HG03354 (cell line): ENCODE measurements around the gene GON7.
"Not testable (repeated sequence)": the region's sequence is repeated elsewhere in the genome, so short reads cannot be mapped to it uniquely, and the experiment has no call there.

Experiments used
- ATAC-seq: cut with Tn5 transposase; IDR thresholded peaks from one replicate; pipeline ENCODE4 v1.9.1; 2021; ENCODE audit warnings: mild to moderate bottlenecking; ENCODE audit not compliant: unreplicated experiment, poor library complexity, severe bottlenecking

GON7 gene

GRCh38 chr14:93206793-93207467 lies at the start of gene GON7, which contains the start of gene UBR7:
TSS of gene GON7 (minus strand) at chr14:93207065. CDS start at chr14:93207037, 28 bp downstream.
TSS of gene UBR7 (plus strand) at chr14:93207256. CDS start at chr14:93207292, 36 bp downstream.
- ATAC-seq, result peak; percentile 89

GRCh38 chr14:93249128-93249831 lies 42.4 kb upstream of the GON7 start:
- no peak for ATAC-seq

GRCh38 chr14:93246534-93246933 lies 39.7 kb upstream of the GON7 start:
- ATAC-seq, result no peak

- ATAC-seq, result no peak
Observed at GRCh38 chr14:93245764-93246420, 39.0 kb upstream of the GON7 start.

GRCh38 chr14:93240678-93241000 lies 33.8 kb upstream of the GON7 start:
- no peak for ATAC-seq

- ATAC-seq, result no peak
Observed at GRCh38 chr14:93239869-93240677, 33.2 kb upstream of the GON7 start.

GRCh38 chr14:93234798-93235197 lies 27.9 kb upstream of the GON7 start:
- no peak for ATAC-seq

GRCh38 chr14:93233078-93233477 lies 26.2 kb upstream of the GON7 start:
- not testable (repeated sequence) for ATAC-seq

GRCh38 chr14:93232159-93232558 lies 25.3 kb upstream of the GON7 start:
- no peak for ATAC-seq

GRCh38 chr14:93231129-93231979 lies 24.5 kb upstream of the GON7 start:
- no peak for ATAC-seq

GRCh38 chr14:93230539-93230938 lies 23.7 kb upstream of the GON7 start:
- ATAC-seq, result no peak

- ATAC-seq, result no peak
Observed at GRCh38 chr14:93228550-93228949, 21.7 kb upstream of the GON7 start.

GRCh38 chr14:93223565-93223964 lies 16.7 kb upstream of the GON7 start:
- ATAC-seq, result no peak

- ATAC-seq, result no peak
Observed at GRCh38 chr14:93220509-93220908, 13.6 kb upstream of the GON7 start.

- ATAC-seq, result peak; percentile 80
Observed at GRCh38 chr14:93219103-93219726, 12.3 kb upstream of the GON7 start.

- ATAC-seq, result no peak
Observed at GRCh38 chr14:93214598-93214997, 7.7 kb upstream of the GON7 start.

GRCh38 chr14:93212432-93212831 lies 5.6 kb upstream of the GON7 start:
- ATAC-seq, result peak; percentile 64

- peak; percentile 47 for ATAC-seq
Observed at GRCh38 chr14:93207468-93208308, 823 bp upstream of the GON7 start.
